Erythroblast (primary cell): ENCODE results near the gene MRPL50.

Source experiments
- DNase-seq, 2 experiments: peaks; one replicate each; lab custom pipeline; 2025; lab: John Stamatoyannopoulos, UW
- GATA1 ChIP-seq: IDR thresholded peaks from 2 replicates; pipeline ENCODE4 v1.6.1; 2011; ENCODE audit warnings: low read depth, mild to moderate bottlenecking, control low read depth, low read length, moderate library complexity
- POLR2A ChIP-seq: IDR thresholded peaks from 2 replicates; pipeline ENCODE4 v1.6.1; 2011; ENCODE audit warnings: mild to moderate bottlenecking, low read length

The MRPL50 gene

DNA sequence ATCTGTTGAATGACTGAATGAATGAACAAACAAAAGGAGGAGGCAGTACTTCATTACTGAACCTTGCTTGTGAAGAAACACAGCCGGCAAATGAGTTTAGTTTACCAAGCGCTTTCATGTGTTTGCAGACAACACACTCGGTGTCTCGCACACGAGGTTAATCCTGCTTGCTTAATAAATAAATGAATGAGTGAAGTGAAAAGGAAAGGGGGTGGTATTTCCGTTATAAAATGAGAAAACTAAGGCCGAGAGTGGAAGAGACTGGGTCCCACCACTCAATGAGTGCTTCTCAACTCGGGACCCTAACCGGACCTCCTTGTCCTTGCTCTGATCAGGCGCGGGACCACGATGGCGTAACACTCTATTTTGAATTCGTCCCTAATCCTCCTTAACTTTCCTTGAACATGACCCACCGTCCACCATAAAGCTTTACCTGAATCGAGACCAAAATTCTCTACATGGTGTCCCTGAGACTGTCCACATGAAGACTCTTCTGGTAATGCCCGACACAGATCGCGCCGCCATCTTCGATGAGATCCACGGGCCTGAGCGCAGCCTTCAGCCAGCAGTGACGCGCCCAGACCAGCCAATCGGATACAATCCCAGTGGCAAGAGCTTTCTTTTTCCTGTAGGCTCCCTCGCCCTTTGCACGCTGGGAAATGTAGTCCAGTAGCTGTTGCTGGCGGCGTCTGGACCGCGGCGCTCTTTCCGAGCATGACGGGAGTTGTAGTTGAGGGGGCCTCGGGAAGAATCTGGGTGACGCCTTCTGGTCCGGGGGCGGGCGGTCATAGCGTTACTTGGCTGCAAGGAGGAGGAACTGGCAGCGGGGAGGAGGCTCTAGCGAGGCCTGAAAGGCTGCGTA is at the start of gene MRPL50, which contains the start of gene ZNF189:
Gene MRPL50, minus strand, starts transcription at position 551 of the 862 bp plus-strand sequence. Its CDS starts 26 bp downstream, at position 525.
Gene ZNF189, plus strand, starts transcription at position 784 of the 862 bp plus-strand sequence. CDS start 306 bp downstream, outside the sequence.
- peak; percentile 99 for DNase-seq
- no peak for TF ChIP-seq GATA1
- peak; percentile 98 for TF ChIP-seq POLR2A

DNA sequence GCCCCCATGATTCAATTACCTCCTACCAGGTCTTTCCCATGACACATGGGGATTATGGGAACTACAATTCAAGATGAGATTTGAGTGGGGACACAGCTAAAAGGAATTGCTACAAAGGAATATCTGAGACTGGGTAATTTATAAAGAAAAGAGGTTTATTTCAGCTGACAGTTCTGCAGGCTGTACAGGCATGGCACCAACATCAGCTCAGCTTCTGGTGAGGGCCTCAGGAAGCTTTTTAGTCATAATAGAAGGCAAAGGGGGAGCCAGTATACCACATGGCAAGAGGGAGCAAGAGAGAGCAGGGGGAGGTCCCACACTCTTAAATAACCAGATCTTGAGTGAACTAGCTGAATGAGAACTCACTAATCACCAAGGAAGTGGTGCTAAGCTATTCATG is 48.3 kb upstream of the MRPL50 start:
- TF ChIP-seq GATA1: no peak
- no peak for TF ChIP-seq POLR2A
- DNase-seq: no peak

DNA sequence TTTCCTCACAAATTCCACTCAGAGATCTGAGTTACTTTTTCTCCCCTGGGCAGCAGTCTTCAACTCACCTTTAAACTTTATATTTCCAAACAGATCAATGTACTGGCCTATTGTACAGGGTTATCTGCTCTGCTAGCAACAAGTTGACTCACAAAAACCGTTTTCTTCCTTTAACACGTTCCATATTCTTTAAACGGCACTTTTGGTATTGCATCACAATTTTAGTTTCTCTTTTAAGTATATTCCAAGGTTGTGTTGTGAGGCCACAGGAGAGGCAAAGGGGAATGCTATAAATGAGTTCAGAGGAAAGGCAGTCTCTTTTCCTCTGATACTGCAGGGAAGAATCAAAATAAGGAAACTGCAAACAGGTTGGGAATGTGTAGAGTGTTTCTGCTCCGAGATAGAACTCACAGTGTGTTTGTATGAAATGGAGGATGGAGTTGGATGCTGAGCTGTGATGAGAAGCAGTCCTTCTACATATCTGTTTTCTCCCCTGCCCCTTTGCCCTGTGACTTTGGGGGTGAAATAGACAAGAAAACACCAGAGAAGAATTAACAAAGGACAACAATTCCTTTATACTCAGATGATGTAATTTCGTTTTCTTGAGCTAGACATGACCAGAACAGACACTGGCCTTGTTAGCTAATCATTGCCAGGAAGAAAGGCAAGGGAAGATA is 47.1 kb upstream of the MRPL50 start:
- TF ChIP-seq POLR2A (no peak), GATA1 (no peak)
- no peak for DNase-seq

DNA sequence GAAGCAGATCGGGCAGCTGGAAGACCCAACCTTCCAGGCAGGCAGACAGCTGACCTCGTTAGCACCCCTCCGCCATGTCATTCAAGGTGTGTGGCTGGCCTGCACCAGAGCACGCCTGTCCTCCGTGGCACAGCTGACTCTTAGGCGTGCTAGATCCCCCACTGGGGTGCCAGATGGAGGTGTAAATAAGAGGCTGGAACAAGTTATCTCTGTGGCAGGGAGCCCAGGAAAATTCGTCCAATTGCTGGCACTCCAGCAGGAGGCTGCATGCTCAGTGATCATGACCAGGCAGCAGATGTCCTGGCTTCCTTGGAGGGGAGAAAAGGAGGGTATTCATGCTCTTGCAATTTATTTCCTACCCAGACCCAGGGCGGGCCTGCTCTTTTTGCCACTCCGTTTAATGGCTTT is 45.0 kb upstream of the MRPL50 start:
- TF ChIP-seq GATA1: no peak
- TF ChIP-seq POLR2A: no peak
- DNase-seq: no peak

DNA sequence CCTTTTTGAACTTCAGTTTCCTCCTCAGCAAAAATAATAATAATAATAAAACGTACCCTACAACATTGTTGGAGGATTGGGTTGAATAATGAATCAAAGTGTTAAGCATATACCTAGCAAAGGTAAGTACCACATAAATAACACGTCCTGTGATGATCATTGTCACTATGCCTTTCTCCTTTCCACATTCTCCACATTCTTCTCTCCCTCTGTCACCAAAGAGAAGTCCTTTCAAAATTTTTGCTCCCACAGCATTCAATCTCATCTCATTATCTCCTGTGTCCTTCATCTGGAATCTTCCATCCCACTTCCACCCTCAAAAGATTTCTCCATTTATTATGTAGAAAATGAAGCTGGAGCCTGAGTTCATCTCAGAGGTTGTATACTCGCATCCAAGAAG is 44.3 kb upstream of the MRPL50 start:
- TF ChIP-seq POLR2A: no peak
- no peak for TF ChIP-seq GATA1
- no peak for DNase-seq

DNA sequence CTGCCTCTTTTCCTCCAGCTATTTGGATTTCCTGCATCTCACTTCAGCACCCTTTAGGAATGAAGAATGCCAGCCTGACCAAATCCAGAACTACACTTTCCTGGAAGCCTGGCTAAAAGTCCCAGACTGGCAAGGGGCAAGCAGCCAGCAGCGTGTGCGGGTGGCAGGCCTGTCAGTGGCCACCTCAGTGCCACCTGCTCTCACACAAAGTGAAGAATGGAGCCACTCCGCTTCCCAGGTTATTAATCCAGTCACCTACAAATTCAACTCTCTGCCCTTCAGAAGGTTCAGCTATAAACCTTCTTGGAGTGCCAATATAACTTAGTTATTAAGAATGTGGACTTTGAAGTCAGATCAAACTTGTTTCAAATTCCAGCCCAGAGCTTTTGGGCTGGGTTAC is 43.9 kb upstream of the MRPL50 start:
- TF ChIP-seq GATA1: no peak
- no peak for TF ChIP-seq POLR2A
- no peak for DNase-seq

DNA sequence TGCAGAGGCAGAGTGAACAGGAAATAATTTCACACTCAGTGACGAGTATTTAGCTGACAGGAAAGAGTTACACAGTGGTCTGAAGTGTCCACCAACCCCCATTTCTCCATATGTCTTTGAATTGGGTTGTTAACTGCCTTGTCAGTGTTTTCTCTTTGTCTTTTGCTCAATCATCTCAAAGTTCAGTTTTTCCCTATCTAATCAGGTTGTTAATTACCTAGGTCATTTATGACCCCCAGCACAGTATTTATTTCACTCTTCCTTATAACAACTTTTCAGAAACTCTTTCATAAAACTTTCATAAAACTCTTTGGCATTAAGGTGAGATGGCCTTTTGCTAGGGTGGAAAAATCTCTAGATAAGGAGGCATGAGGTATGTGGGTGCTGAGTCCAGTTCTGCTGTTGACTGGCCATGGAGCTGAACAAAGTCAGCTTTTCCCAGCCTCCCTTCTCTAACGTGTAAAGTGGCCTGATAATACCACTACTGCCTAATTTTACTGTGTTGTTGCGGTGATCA is 42.4 kb upstream of the MRPL50 start:
- no peak for DNase-seq
- TF ChIP-seq GATA1 (no peak), POLR2A (no peak)

DNA sequence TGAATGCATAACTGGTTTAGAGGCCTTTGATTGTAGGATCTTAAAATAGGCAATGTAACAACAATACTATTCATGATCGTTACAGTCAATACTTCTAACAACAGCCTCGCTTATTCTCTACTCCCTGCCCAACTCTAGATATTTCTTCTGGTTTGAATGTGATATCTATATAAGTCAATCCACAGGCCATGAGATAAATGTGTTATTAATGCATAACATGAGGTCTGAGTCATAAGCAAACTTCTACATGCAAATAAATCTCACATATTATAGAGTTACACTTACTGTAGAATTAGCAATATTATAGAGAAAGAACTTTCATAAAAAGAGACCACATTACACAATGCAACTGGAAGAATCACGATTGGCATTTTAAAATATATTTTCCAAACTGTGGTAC is 40.1 kb upstream of the MRPL50 start:
- no peak for DNase-seq
- TF ChIP-seq GATA1 (no peak), POLR2A (no peak)

DNA sequence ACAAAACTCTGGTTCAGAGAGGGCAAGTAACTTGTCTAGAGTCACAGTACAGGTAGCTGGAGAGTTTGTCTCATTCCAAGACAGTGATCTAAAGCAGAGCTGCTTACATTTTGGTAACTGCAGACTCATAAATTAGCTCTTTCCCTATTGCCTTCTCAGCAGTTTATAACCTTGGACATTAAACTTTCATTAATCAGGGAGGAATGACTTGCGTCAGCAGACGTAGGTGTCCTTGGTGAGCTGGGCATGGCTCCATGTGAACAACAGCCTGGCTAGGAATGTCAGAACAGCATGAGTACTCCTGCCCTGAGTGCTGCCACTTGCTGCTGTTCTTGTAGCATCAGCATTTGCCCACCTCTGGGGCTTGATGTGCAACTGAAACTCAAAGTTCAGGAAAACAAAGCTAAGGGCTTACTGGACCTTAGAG is 39.4 kb upstream of the MRPL50 start:
- TF ChIP-seq GATA1 (no peak), POLR2A (no peak)
- DNase-seq: no peak

DNA sequence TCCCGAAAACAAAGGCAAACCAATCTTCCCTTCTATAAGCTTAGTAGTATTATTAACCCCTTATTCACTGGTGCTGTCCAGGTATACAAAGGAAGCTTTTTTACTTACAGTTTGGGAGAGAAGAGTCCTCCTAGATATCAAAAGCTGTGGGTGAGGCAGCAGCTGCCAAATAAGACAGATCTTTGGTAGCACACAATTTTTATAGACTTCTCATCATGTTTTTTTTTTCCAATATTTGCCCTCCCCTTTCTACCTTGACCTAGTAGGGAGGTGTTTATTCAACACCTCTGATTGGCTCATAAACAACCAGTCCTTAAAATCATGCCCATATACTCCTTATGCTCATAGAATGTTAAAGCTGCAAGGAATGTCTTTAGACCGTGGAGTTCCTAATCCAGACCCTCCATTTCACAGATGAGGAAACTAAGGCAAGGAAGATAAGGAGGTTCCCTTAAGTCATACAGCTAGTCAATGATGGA is 37.2 kb upstream of the MRPL50 start, which contains the start of gene ALDOB:
Gene ALDOB, minus strand, starts transcription at position 174 of the 479 bp plus-strand sequence. CDS start 4,887 bp downstream, outside the sequence.
- no peak for DNase-seq
- TF ChIP-seq GATA1: no peak
- no peak for TF ChIP-seq POLR2A

DNA sequence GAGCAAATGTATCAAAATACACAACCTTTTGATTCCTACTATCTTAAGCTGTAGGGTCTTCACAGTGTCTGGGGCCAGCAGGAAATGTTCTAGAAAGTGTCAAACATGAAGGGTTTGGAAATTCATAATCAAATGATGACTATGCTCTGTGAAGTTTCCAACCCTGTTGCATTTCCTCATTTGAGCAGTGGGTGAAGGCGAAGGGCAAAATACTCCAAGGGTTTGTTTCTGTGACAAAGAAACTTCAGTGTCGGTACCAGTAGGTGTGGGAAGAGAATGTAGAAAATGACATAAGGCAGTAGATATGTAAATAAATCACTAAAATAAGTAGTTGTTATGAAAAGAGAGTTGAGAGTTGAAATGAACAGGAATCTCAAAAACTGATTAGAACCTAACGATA is 36.6 kb upstream of the MRPL50 start:
- DNase-seq: no peak
- TF ChIP-seq POLR2A: no peak
- TF ChIP-seq GATA1: no peak

DNA sequence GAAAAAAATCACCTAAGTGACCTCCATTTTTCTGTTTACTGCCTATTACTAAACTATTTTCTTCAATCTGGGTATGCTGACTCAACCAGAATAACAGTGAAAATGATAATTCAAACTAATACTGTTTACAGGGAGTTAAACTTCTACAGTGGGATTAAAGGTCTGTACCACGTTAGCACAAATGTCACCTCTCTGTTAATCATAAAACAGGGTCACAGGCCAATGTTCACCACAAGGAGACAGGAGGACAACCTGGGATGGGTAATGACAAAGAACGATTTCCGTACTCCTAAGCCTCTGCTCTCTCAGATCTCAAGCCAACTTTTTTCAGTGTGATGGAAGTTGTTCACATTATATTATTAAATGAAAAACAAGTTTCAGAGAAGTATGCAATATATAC is 34.8 kb upstream of the MRPL50 start:
- no peak for TF ChIP-seq POLR2A
- no peak for TF ChIP-seq GATA1

DNA sequence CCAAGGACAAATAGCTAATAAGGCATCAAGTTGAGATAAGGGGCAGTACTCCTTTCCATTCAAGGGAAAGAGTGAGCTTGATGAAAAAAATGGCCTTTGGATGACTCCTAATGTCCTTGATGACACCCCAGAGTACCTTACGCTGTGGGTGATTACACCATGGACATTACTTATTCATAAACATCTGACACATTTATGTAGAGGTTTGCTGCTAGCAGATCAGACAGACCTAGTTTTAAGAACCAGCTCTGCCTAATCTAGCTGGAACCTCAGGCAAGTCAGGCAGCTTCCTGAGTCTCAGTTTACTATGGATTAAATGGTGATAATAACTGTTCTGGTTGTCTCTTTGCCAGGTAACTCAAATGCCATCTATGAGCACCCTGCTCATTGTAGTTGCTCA is 34.3 kb upstream of the MRPL50 start:
- TF ChIP-seq POLR2A (no peak), GATA1 (no peak)
- no peak for DNase-seq

More for the DNA sequence above, 34.8 kb upstream of the MRPL50 start:
- no peak for DNase-seq
